ENCODE data around the gene TARP.
A peak's percentile ranks its signal among the peaks of the same experiment; 100 is the strongest.

TARP gene

GRCh38 chr7:38312821-38313220 is 39.4 kb upstream of the TARP start:
- no peak for ATAC-seq (replicated peaks in 1 of 4)
- Mint-ChIP-seq H3K9me3 (no peaks in the 10 kb centered on the region), H3K36me3 (no peaks in the 10 kb centered on the region), H3K4me3 (peak overlapping the region in 2 of 3 donors; percentile 6 to 25), H3K27me3 (no peaks in the 10 kb centered on the region), H3K27ac (peak overlapping the region; percentile 72 to 75), H3K4me1 (peaks cover 6 to 37% (median 19%) of the 10 kb centered on the region in 3 donors)
- CTCF ChIA-PET = interaction anchor here in 1 of 2 donors (1.2 kb wide), 1 partner anchor 19 kb away, joined by 4 read pairs; no protein-coding TSS in a partner anchor
- Histone ChIP-seq H3K4me3 (ENCODE audit: control insufficient read depth in 1 of 2, extremely low read depth in 1 of 2, low read length in 1 of 2) (no peak overlapping the region), H3K36me3 (ENCODE audit: control insufficient read depth in 2 of 2, extremely low read depth in 1 of 2, insufficient read depth in 1 of 2, low read length in 1 of 2) (no peaks in the 10 kb centered on the region), H3K9me3 (no peaks in the 10 kb centered on the region), H3K27me3 (replicated peaks in 1 of 2; ENCODE audit: control insufficient read depth in 2 of 2, extremely low read depth in 1 of 2, insufficient read depth in 2 of 2, low read length in 1 of 2) (no peaks in the 10 kb centered on the region), H3K27ac (ENCODE audit: low read length) (peak overlapping the region; percentile 57), H3K4me1 (ENCODE audit: control insufficient read depth in 1 of 2, extremely low read depth in 1 of 2, insufficient read depth in 2 of 2, low read length in 2 of 2) (peaks cover 7 to 25% of the 10 kb centered on the region in 2 experiments)
- DNase-seq = no peak
- POLR2A ChIA-PET = no interaction called here
- WGBS (ENCODE audit: insufficient coverage) = no CpG with 5 or more reads among the region's 2 CpGs

- no peaks in the 10 kb centered on the region for H3K9me3 Mint-ChIP-seq
- Histone ChIP-seq H3K27ac (ENCODE audit: low read length) (peak overlapping the region; percentile 55), H3K36me3 (ENCODE audit: control insufficient read depth in 2 of 2, extremely low read depth in 1 of 2, insufficient read depth in 1 of 2, low read length in 1 of 2) (no peaks in the 10 kb centered on the region), H3K4me1 (ENCODE audit: control insufficient read depth in 1 of 2, extremely low read depth in 1 of 2, insufficient read depth in 2 of 2, low read length in 2 of 2) (peaks cover 9 to 31% of the 10 kb centered on the region in 2 experiments), H3K27me3 (replicated peaks in 1 of 2; ENCODE audit: control insufficient read depth in 2 of 2, extremely low read depth in 1 of 2, insufficient read depth in 2 of 2, low read length in 1 of 2) (no peaks in the 10 kb centered on the region), H3K4me3 (ENCODE audit: control insufficient read depth in 1 of 2, extremely low read depth in 1 of 2, low read length in 1 of 2) (peak overlapping the region in 1 of 2 donors; percentile 30), H3K9me3 (no peaks in the 10 kb centered on the region)
- POLR2A ChIA-PET = interaction anchor here in 1 of 2 donors (0.7 to 0.8 kb wide), 2 partner anchors 19 to 102 kb away, joined by 5 to 7 read pairs; no protein-coding TSS in a partner anchor
- CTCF ChIA-PET = interaction anchor here in 1 of 2 donors (0.9 to 1.6 kb wide), 4 partner anchors 9 to 36 kb away, joined by 3 to 4 read pairs (median 3); no protein-coding TSS in a partner anchor
- H3K36me3 Mint-ChIP-seq = no peaks in the 10 kb centered on the region
- no CpG with 5 or more reads among the region's 38 CpGs for WGBS (ENCODE audit: insufficient coverage)
- H3K4me3 Mint-ChIP-seq = peak overlapping the region; percentile 60 to 75 (median 69)
- ATAC-seq (replicated peaks in 1 of 4) (peak in 1 of 4 experiments; percentile 30), DNase-seq (no peak)
- H3K27me3 Mint-ChIP-seq = no peaks in the 10 kb centered on the region
- H3K4me1 Mint-ChIP-seq = peaks cover 6 to 43% (median 22%) of the 10 kb centered on the region in 3 donors
- H3K27ac Mint-ChIP-seq = peak overlapping the region; percentile 87 to 91
Observed at GRCh38 chr7:38311329-38311937, 38.0 kb upstream of the TARP start.

GRCh38 chr7:38310591-38311101 is 37.2 kb upstream of the TARP start:
- peak overlapping the region; percentile 60 to 75 (median 69) for H3K4me3 Mint-ChIP-seq
- Histone ChIP-seq H3K27me3 (replicated peaks in 1 of 2; ENCODE audit: control insufficient read depth in 2 of 2, extremely low read depth in 1 of 2, insufficient read depth in 2 of 2, low read length in 1 of 2) (no peaks in the 10 kb centered on the region), H3K36me3 (ENCODE audit: control insufficient read depth in 2 of 2, extremely low read depth in 1 of 2, insufficient read depth in 1 of 2, low read length in 1 of 2) (no peaks in the 10 kb centered on the region), H3K9me3 (no peaks in the 10 kb centered on the region), H3K4me1 (ENCODE audit: control insufficient read depth in 1 of 2, extremely low read depth in 1 of 2, insufficient read depth in 2 of 2, low read length in 2 of 2) (peaks cover 9 to 31% of the 10 kb centered on the region in 2 experiments), H3K4me3 (ENCODE audit: control insufficient read depth in 1 of 2, extremely low read depth in 1 of 2, low read length in 1 of 2) (peak overlapping the region in 1 of 2 donors; percentile 30), H3K27ac (ENCODE audit: low read length) (peak overlapping the region; percentile 64)
- ChIA-PET CTCF (interaction anchor here in 1 of 2 donors (1.6 kb wide), 2 partner anchors 20 to 35 kb away, joined by 3 to 4 read pairs; no protein-coding TSS in a partner anchor), POLR2A (interaction anchor here in 1 of 2 donors (0.6 to 0.8 kb wide), 4 partner anchors 9 to 101 kb away, joined by 3 to 7 read pairs (median 4); no protein-coding TSS in a partner anchor)
- no peaks in the 10 kb centered on the region for H3K36me3 Mint-ChIP-seq
- H3K27ac Mint-ChIP-seq = peak overlapping the region; percentile 87 to 91
- peaks cover 6 to 44% (median 22%) of the 10 kb centered on the region in 3 donors for H3K4me1 Mint-ChIP-seq
- H3K27me3 Mint-ChIP-seq = no peaks in the 10 kb centered on the region
- DNase-seq (no peak), ATAC-seq (replicated peaks in 1 of 4) (no peak)
- H3K9me3 Mint-ChIP-seq = no peaks in the 10 kb centered on the region
- WGBS (ENCODE audit: insufficient coverage) = no CpG with 5 or more reads among the region's 6 CpGs

- H3K27me3 Mint-ChIP-seq = no peaks in the 10 kb centered on the region
- H3K9me3 Mint-ChIP-seq = no peaks in the 10 kb centered on the region
- ChIA-PET POLR2A (no interaction called here), CTCF (interaction anchor here in 1 of 2 donors (0.7 kb wide), 1 partner anchor 9 kb away, joined by 3 read pairs; no protein-coding TSS in a partner anchor)
- Histone ChIP-seq H3K4me1 (ENCODE audit: control insufficient read depth in 1 of 2, extremely low read depth in 1 of 2, insufficient read depth in 2 of 2, low read length in 2 of 2) (peaks cover 9 to 36% of the 10 kb centered on the region in 2 experiments), H3K36me3 (ENCODE audit: control insufficient read depth in 2 of 2, extremely low read depth in 1 of 2, insufficient read depth in 1 of 2, low read length in 1 of 2) (no peaks in the 10 kb centered on the region), H3K27me3 (replicated peaks in 1 of 2; ENCODE audit: control insufficient read depth in 2 of 2, extremely low read depth in 1 of 2, insufficient read depth in 2 of 2, low read length in 1 of 2) (no peaks in the 10 kb centered on the region), H3K4me3 (ENCODE audit: control insufficient read depth in 1 of 2, extremely low read depth in 1 of 2, low read length in 1 of 2) (no peak overlapping the region), H3K27ac (ENCODE audit: low read length) (peak overlapping the region; percentile 64), H3K9me3 (no peaks in the 10 kb centered on the region)
- peak overlapping the region; percentile 74 to 87 for H3K27ac Mint-ChIP-seq
- no CpG with 5 or more reads among the region's 5 CpGs for WGBS (ENCODE audit: insufficient coverage)
- no peaks in the 10 kb centered on the region for H3K36me3 Mint-ChIP-seq
- peak in 2 of 4 experiments; percentile 49 to 58 for ATAC-seq (replicated peaks in 1 of 4)
- H3K4me3 Mint-ChIP-seq = peak overlapping the region in 2 of 3 donors; percentile 5 to 28
- peak in 13 of 35 experiments; percentile 7 to 51 (median 27) for DNase-seq
- peaks cover 14 to 45% (median 22%) of the 10 kb centered on the region in 3 donors for H3K4me1 Mint-ChIP-seq
Observed at GRCh38 chr7:38309555-38309954, 36.1 kb upstream of the TARP start.

GRCh38 chr7:38308140-38308539 is 34.7 kb upstream of the TARP start:
- peak overlapping the region in 1 of 2 donors; percentile 28 for H3K27ac Mint-ChIP-seq
- Histone ChIP-seq H3K4me1 (ENCODE audit: control insufficient read depth in 1 of 2, extremely low read depth in 1 of 2, insufficient read depth in 2 of 2, low read length in 2 of 2) (peaks cover 8 to 35% of the 10 kb centered on the region in 2 experiments), H3K27ac (ENCODE audit: low read length) (peak overlapping the region; percentile 44), H3K9me3 (no peaks in the 10 kb centered on the region), H3K27me3 (replicated peaks in 1 of 2; ENCODE audit: control insufficient read depth in 2 of 2, extremely low read depth in 1 of 2, insufficient read depth in 2 of 2, low read length in 1 of 2) (no peaks in the 10 kb centered on the region), H3K4me3 (ENCODE audit: control insufficient read depth in 1 of 2, extremely low read depth in 1 of 2, low read length in 1 of 2) (no peak overlapping the region), H3K36me3 (ENCODE audit: control insufficient read depth in 2 of 2, extremely low read depth in 1 of 2, insufficient read depth in 1 of 2, low read length in 1 of 2) (no peaks in the 10 kb centered on the region)
- CTCF ChIA-PET = no interaction called here
- H3K4me3 Mint-ChIP-seq = no peak overlapping the region
- no peaks in the 10 kb centered on the region for H3K9me3 Mint-ChIP-seq
- POLR2A ChIA-PET = no interaction called here
- no peaks in the 10 kb centered on the region for H3K27me3 Mint-ChIP-seq
- DNase-seq (no peak), ATAC-seq (replicated peaks in 1 of 4) (no peak)
- no CpG with 5 or more reads among the region's 2 CpGs for whole genome bisulfite sequencing (ENCODE audit: insufficient coverage)
- H3K4me1 Mint-ChIP-seq = peaks cover 15 to 42% (median 20%) of the 10 kb centered on the region in 3 donors
- no peaks in the 10 kb centered on the region for H3K36me3 Mint-ChIP-seq

DNA sequence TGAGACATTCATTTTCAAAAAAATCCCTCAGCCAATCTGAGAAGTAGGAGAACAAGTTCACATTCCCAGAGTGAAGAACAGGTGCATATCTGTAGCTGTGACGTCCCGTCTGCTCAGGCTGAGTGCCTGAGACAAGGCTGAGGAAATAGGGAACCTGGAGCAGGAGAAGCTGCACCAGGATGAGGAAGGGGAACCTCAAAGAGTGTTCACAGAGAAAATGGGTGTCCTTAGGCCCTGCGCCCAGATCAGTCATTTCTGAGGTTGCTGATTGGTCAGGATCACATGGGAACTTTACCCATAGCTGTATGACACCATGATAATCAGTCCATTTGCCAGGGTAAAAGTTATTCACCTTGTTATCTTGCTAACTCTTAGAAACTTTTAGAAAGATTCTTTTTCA is 34.2 kb upstream of the TARP start:
- WGBS (ENCODE audit: insufficient coverage) = no CpG with 5 or more reads among the region's 3 CpGs
- no peaks in the 10 kb centered on the region for H3K27me3 ChIP-seq (replicated peaks in 1 of 2; ENCODE audit: control insufficient read depth in 2 of 2, extremely low read depth in 1 of 2, insufficient read depth in 2 of 2, low read length in 1 of 2)
- ChIA-PET POLR2A (no interaction called here), CTCF (no interaction called here)
- no peaks in the 10 kb centered on the region for H3K9me3 Mint-ChIP-seq
- no peaks in the 10 kb centered on the region for H3K27me3 Mint-ChIP-seq
- DNase-seq (no peak), ATAC-seq (replicated peaks in 1 of 4) (no peak)
- H3K27ac ChIP-seq (ENCODE audit: low read length) = peak overlapping the region; percentile 44
- no peak overlapping the region for H3K27ac Mint-ChIP-seq
- no peaks in the 10 kb centered on the region for H3K36me3 ChIP-seq (ENCODE audit: control insufficient read depth in 2 of 2, extremely low read depth in 1 of 2, insufficient read depth in 1 of 2, low read length in 1 of 2)
- H3K4me3 Mint-ChIP-seq = no peak overlapping the region
- H3K36me3 Mint-ChIP-seq = no peaks in the 10 kb centered on the region
- no peaks in the 10 kb centered on the region for H3K9me3 ChIP-seq
- H3K4me1 ChIP-seq (ENCODE audit: control insufficient read depth in 1 of 2, extremely low read depth in 1 of 2, insufficient read depth in 2 of 2, low read length in 2 of 2) = peaks cover 7 to 33% of the 10 kb centered on the region in 2 experiments
- H3K4me3 ChIP-seq (ENCODE audit: control insufficient read depth in 1 of 2, extremely low read depth in 1 of 2, low read length in 1 of 2) = no peak overlapping the region
- peaks cover 15 to 38% (median 18%) of the 10 kb centered on the region in 3 donors for H3K4me1 Mint-ChIP-seq

All from T-cell (primary cell).